SK-N-SH treated with all-trans-retinoic acid at 6 μM for 48 hours (cell line): ENCODE measurements around the gene GADD45B.

ENCODE experiments used
- ATAC-seq: fragments of 200-7000 bp; cut with Tn5 transposase; 3 replicates; pipeline ENCODE4 v1.9.1; 2020; ENCODE audit warnings: mild to moderate bottlenecking, moderate library complexity
- ARNTL ChIP-seq: fragments of 450-650 bp; formaldehyde crosslinking; IDR thresholded peaks from 2 replicates; pipeline ENCODE4 v1.5.0; 2020; ENCODE audit warnings: low read depth, mild to moderate bottlenecking, moderate library complexity, borderline replicate concordance
- BACH2 ChIP-seq: fragments of 250-450 bp; sonication (Bioruptor Pico); IDR thresholded peaks from 2 replicates; pipeline ENCODE4 v1.9.0; 2021; ENCODE audit warnings: mild to moderate bottlenecking, borderline replicate concordance
- CREB5 ChIP-seq: fragments of 250-450 bp; sonication (Bioruptor Pico); IDR thresholded peaks from 2 replicates; pipeline ENCODE4 v1.5.1; 2020; ENCODE audit warnings: low read depth, mild to moderate bottlenecking, moderate library complexity
- CSDC2 ChIP-seq: fragments of 250-450 bp; sonication (Bioruptor Pico); IDR thresholded peaks from 2 replicates; pipeline ENCODE4 v1.5.0; 2020; ENCODE audit warnings: mild to moderate bottlenecking, moderate library complexity
- CSRNP3 ChIP-seq: fragments of 250-450 bp; sonication (Bioruptor Pico); IDR thresholded peaks from 2 replicates; pipeline ENCODE4 v1.5.1; 2021; ENCODE audit warnings: mild to moderate bottlenecking, moderate library complexity
- ISL1 ChIP-seq: fragments of 250-450 bp; sonication (Bioruptor Pico); IDR thresholded peaks from 2 replicates; pipeline ENCODE4 v2.1.2; 2022; ENCODE audit warnings: mild to moderate bottlenecking, moderate library complexity
- OSR1 ChIP-seq: fragments of 250-450 bp; sonication (Bioruptor Pico); IDR thresholded peaks from 2 replicates; pipeline ENCODE4 v1.8.0; 2022; ENCODE audit warnings: moderate library complexity, mild to moderate bottlenecking, inconsistent platforms
- PATZ1 ChIP-seq: fragments of 250-450 bp; sonication (Bioruptor Pico); IDR thresholded peaks from 2 replicates; pipeline ENCODE4 v1.8.0; 2020; ENCODE audit warnings: mild to moderate bottlenecking, moderate library complexity, borderline replicate concordance
- POU6F1 ChIP-seq: fragments of 250-450 bp; sonication (Bioruptor Pico); IDR thresholded peaks from 2 replicates; pipeline ENCODE4 v1.8.0; 2021; ENCODE audit warnings: low read depth, mild to moderate bottlenecking, moderate library complexity, borderline replicate concordance
- PPARA ChIP-seq: fragments of 250-450 bp; sonication (Bioruptor Pico); IDR thresholded peaks from 2 replicates; pipeline ENCODE4 v1.5.0; 2020; ENCODE audit warnings: mild to moderate bottlenecking, borderline replicate concordance
- RARB ChIP-seq: fragments of 250-450 bp; sonication (Bioruptor Pico); IDR thresholded peaks from 2 replicates; pipeline ENCODE4 v1.8.0; 2021; ENCODE audit warnings: mild to moderate bottlenecking, moderate library complexity
- SNAI2 ChIP-seq: fragments of 250-450 bp; sonication (Bioruptor Pico); IDR thresholded peaks from 2 replicates; pipeline ENCODE4 v1.5.0; 2020; ENCODE audit warnings: mild to moderate bottlenecking, moderate library complexity
- TCF4 ChIP-seq: fragments of 250-450 bp; sonication (Bioruptor Pico); IDR thresholded peaks from 2 replicates; pipeline ENCODE4 v1.8.0; 2021; ENCODE audit warnings: mild to moderate bottlenecking, moderate library complexity, borderline replicate concordance
- TOX ChIP-seq: fragments of 250-450 bp; sonication (Bioruptor Pico); IDR thresholded peaks from 2 replicates; pipeline ENCODE4 v1.8.0; 2021; ENCODE audit warnings: mild to moderate bottlenecking, moderate library complexity, borderline replicate concordance
- TSHZ2 ChIP-seq: fragments of 250-450 bp; sonication (Bioruptor Pico); IDR thresholded peaks from 2 replicates; pipeline ENCODE4 v1.5.0; 2020; ENCODE audit warnings: mild to moderate bottlenecking, moderate library complexity
- ZC3H10 ChIP-seq: fragments of 250-450 bp; sonication (Bioruptor Pico); IDR thresholded peaks from 2 replicates; pipeline ENCODE4 v1.5.1; 2021; ENCODE audit warnings: mild to moderate bottlenecking, moderate library complexity
- ZFP3 ChIP-seq: fragments of 250-450 bp; sonication (Bioruptor Pico); IDR thresholded peaks from 2 replicates; pipeline ENCODE4 v1.5.0; 2020; ENCODE audit warnings: mild to moderate bottlenecking, moderate library complexity
- ZFP30 ChIP-seq: fragments of 450-650 bp; formaldehyde crosslinking; IDR thresholded peaks from 2 replicates; pipeline ENCODE4 v1.5.0; 2022; ENCODE audit warnings: mild to moderate bottlenecking, moderate library complexity
- ZNF565 ChIP-seq: fragments of 450-650 bp; formaldehyde crosslinking; conservative IDR thresholded peaks from 2 replicates; pipeline ENCODE4 v1.5.0; 2020; ENCODE audit warnings: low read depth, mild to moderate bottlenecking, moderate library complexity
- ZNF70 ChIP-seq: fragments of 450-650 bp; formaldehyde crosslinking; IDR thresholded peaks from 2 replicates; pipeline ENCODE4 v1.5.0; 2020; ENCODE audit warnings: mild to moderate bottlenecking, moderate library complexity
- ZNF8 ChIP-seq: fragments of 450-650 bp; formaldehyde crosslinking; IDR thresholded peaks from 2 replicates; pipeline ENCODE4 v1.5.0; 2020; ENCODE audit warnings: mild to moderate bottlenecking, moderate library complexity

The GADD45B gene

GRCh38 chr19:2431318-2432055 is 44.4 kb upstream of the GADD45B start (continued):
- TF ChIP-seq CREB5 (CRISPR knock-in tag): no peak
- no peak for TF ChIP-seq CSDC2 (CRISPR knock-in tag)
- TF ChIP-seq TOX: no peak
- TF ChIP-seq, all 23 proteins: peak for 0

- no peak for ATAC-seq
- TF ChIP-seq POU6F1 (CRISPR knock-in tag): no peak
- no peak for TF ChIP-seq ARNTL (CRISPR knock-in tag)
- no peak for TF ChIP-seq ZC3H10
- no peak for TF ChIP-seq ISL1 (CRISPR knock-in tag)
- TF ChIP-seq RARB (CRISPR knock-in tag): no peak
- no peak for TF ChIP-seq ZNF565 (CRISPR knock-in tag)
- no peak for TF ChIP-seq PPARA (CRISPR knock-in tag)
- no peak for TF ChIP-seq TSHZ2 (CRISPR knock-in tag)
- TF ChIP-seq ZFP3: no peak
- TF ChIP-seq ZNF8: no peak
- no peak for TF ChIP-seq OSR1 (CRISPR knock-in tag)
- TF ChIP-seq ZFP30 (CRISPR knock-in tag): no peak
- TF ChIP-seq PATZ1 (CRISPR knock-in tag): no peak
- TF ChIP-seq BACH2: no peak
- TF ChIP-seq CSDC2 (CRISPR knock-in tag): no peak
- no peak for TF ChIP-seq SNAI2 (CRISPR knock-in tag)
These were observed 43.6 kb upstream of the GADD45B start for GRCh38 chr19:2432131-2432848.

- TF ChIP-seq TOX (no peak), OSR1 (CRISPR knock-in tag) (no peak), ISL1 (CRISPR knock-in tag) (no peak), ZNF8 (no peak), TSHZ2 (CRISPR knock-in tag) (no peak), BACH2 (no peak), RARB (CRISPR knock-in tag) (no peak), ZNF565 (CRISPR knock-in tag) (no peak), CREB5 (CRISPR knock-in tag) (no peak), PPARA (CRISPR knock-in tag) (no peak), TCF4 (CRISPR knock-in tag) (no peak), CSDC2 (CRISPR knock-in tag) (no peak), CSRNP3 (CRISPR knock-in tag) (no peak), ZC3H10 (no peak), ZNF70 (CRISPR knock-in tag) (no peak), SNAI2 (CRISPR knock-in tag) (no peak), ZFP3 (no peak), ARNTL (CRISPR knock-in tag) (no peak)
- ATAC-seq: no peak
These were observed 42.1 kb upstream of the GADD45B start for GRCh38 chr19:2433854-2434253.
